GM12801 (cell line): ENCODE results near the gene POFUT2.

ENCODE experiments used
- TF ChIP-seq, protein P1 (sequence below): IDR thresholded peaks from one replicate; pipeline ENCODE4 v1.5.1; 2011; ENCODE audit warnings: control low read depth; ENCODE audit not compliant: insufficient read length; ENCODE audit errors: extremely low read depth

The POFUT2 gene

DNA sequence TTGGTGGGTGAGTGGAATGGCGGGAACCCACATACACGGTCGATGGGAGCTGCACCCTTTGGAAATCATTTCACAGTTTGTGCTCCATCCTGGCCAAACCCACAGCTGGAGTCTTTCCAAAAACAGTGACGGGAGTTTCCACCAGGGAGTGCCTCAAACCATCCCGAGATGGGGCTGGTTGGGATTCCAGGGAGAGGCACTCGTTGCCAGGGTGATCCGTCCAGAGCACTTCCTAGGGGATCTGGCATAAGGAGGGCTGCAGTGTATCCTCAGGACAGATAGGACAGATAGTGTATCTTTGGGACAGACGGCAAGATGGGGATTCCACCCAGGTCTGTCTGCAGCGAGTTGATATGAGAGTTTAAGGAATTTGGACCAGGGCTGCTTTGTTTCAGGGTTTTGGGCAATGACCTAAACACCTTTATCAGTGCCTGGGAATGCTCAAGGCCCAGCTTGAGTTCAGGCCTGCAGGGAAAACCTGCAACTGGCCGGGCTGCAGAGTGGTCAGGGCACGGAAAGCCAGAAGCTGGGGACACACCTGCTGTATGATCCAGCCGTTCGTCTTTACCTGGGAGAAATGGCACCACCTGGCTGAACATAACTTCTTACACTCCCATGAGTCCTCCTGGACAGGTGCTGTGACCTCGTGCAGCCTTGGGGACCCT is 3.4 kb upstream of the POFUT2 start:
- TF ChIP-seq, protein P1, sequence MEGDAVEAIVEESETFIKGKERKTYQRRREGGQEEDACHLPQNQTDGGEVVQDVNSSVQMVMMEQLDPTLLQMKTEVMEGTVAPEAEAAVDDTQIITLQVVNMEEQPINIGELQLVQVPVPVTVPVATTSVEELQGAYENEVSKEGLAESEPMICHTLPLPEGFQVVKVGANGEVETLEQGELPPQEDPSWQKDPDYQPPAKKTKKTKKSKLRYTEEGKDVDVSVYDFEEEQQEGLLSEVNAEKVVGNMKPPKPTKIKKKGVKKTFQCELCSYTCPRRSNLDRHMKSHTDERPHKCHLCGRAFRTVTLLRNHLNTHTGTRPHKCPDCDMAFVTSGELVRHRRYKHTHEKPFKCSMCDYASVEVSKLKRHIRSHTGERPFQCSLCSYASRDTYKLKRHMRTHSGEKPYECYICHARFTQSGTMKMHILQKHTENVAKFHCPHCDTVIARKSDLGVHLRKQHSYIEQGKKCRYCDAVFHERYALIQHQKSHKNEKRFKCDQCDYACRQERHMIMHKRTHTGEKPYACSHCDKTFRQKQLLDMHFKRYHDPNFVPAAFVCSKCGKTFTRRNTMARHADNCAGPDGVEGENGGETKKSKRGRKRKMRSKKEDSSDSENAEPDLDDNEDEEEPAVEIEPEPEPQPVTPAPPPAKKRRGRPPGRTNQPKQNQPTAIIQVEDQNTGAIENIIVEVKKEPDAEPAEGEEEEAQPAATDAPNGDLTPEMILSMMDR, result no peak

DNA sequence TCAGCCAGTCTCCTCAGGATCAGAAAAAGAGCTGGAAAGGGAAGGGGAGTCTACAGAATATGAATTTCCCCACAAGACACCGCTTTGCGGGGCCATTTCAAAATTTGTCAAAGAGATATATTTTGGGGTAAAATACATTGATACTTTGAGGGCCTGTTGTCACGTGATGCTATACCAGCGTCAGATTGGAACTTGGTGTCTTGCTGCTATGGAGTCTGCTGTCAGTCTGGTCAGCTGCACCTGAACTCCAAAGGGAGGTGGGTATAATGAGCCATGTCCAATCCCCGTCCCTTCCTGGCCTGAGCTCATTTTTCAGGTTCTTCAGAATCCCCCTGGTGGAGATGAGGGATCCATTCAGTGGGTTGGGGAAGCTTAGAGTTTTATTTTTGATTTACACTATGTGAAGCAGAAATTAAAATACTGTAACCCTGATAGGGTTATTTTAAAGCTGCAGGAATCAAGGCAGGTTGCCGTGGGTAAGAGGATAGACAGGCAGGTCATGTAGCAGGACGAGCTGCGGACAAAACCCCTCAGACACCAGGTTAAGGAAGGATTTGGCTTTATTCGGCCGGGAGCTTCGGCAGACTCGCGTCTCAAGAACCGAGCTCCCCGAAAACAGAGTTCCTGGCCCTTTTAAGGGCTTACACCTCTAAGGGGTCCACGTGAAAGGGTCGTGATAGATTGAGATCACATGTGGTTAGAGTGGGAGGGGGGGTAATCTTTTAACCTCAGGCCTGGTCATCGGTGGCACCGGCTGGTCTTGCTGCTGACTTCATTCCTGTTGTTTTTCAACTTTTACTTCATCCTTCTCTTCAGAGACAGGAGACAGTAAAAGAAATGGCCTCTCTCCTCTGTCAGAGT is 2.2 kb upstream of the POFUT2 start:
- TF ChIP-seq, protein P1, result no peak

DNA sequence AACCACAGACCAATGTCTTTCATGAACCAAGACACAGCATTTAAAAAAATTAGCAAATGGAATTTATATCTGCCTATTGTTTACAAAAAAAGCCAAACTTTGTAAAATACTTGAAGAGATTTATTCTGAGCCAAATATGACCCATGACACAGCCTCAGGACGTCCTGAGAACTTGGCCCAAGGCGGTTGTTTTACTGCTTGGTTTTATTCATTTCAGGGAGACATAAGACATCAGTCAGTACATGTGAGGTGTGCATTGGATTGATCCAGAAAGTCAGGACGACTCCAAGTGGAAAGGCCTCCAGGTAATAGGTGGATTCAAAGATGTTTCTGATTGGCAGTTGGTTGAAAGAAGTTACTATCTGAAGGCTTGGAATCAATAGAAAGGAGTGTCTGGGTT is 1.4 kb upstream of the POFUT2 start:
- TF ChIP-seq, protein P1, result no peak

GRCh38 chr21:45288441-45288841 is 746 bp upstream of the POFUT2 start:
- TF ChIP-seq, protein P1, result no peak

GRCh38 chr21:45286671-45287437 is 841 bp downstream of the POFUT2 start:
- TF ChIP-seq, protein P1, result no peak

GRCh38 chr21:45285266-45285931 is 2.3 kb downstream of the POFUT2 start:
- TF ChIP-seq, protein P1, result no peak

DNA sequence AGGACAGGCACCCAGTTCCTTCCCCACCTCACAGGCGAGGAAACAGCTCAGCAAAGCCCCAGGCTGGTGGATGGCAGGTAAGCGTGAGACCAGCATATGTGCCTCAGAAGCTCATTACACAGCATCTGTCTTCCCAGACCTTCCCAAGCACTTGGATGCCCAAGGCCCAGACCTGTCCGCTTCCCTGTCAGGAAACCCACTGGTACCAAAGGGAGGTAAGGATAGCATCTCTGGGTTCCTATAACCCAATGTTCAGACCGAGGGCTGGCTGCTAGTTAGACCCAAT is 3.3 kb downstream of the POFUT2 start:
- TF ChIP-seq, protein P1, result no peak
